Karpas-422 (cell line): ENCODE results near the gene HTR2B. TPM values are rescaled to one million over a fixed set of nuclear protein-coding genes. Genes with fewer than 3 reads are reported as not detected.

Experiments
- DNase-seq: peaks from one replicate; pipeline ENCODE4 v3.0.0-alpha.2; 2015
- H2AFZ ChIP-seq: fragments of 200-600 bp; sonication (generic); 2 replicates; pipeline ENCODE4 v1.6.1; 2014; ENCODE audit warnings: antibody characterized with exemption, low read length, mixed read lengths
- H3K27ac ChIP-seq: fragments of 200-600 bp; sonication (generic); 2 replicates; pipeline ENCODE4 v1.5.1; 2014; ENCODE audit warnings: mild to moderate bottlenecking, low read length, moderate library complexity
- H3K27me3 ChIP-seq: fragments of 200-600 bp; sonication (generic); 2 replicates; pipeline ENCODE4 v1.6.1; 2014; ENCODE audit warnings: low read length, mixed read lengths
- H3K36me3 ChIP-seq: fragments of 200-600 bp; sonication (generic); 2 replicates; pipeline ENCODE4 v1.6.1; 2014; ENCODE audit warnings: low read length, mixed read lengths; ENCODE audit not compliant: insufficient read depth
- H3K4me1 ChIP-seq: fragments of 200-600 bp; sonication (generic); 2 replicates; pipeline ENCODE4 v1.6.1; 2014; ENCODE audit warnings: mild to moderate bottlenecking, low read length, mixed read lengths
- H3K4me2 ChIP-seq: fragments of 200-600 bp; sonication (generic); 2 replicates; pipeline ENCODE4 v1.6.1; 2014; ENCODE audit warnings: low read length, low read depth, mild to moderate bottlenecking; ENCODE audit not compliant: poor library complexity, severe bottlenecking
- H3K4me3 ChIP-seq: fragments of 200-600 bp; sonication (generic); 2 replicates; pipeline ENCODE4 v1.5.1; 2014; ENCODE audit warnings: mild to moderate bottlenecking, antibody characterized with exemption, low read length, mixed read lengths
- H3K79me2 ChIP-seq: fragments of 200-600 bp; sonication (generic); 2 replicates; pipeline ENCODE4 v1.6.1; 2014; ENCODE audit warnings: mild to moderate bottlenecking, low read length, mixed read lengths
- H3K9ac ChIP-seq: fragments of 200-600 bp; sonication (generic); 2 replicates; pipeline ENCODE4 v1.6.0; 2014; ENCODE audit warnings: low read length
- H3K9me2 ChIP-seq: fragments of 200-600 bp; sonication (generic), shearing (Covaris generic); replicated peaks from 2 replicates; pipeline ENCODE4 v1.6.0; 2014; ENCODE audit warnings: mild to moderate bottlenecking, low read length, moderate library complexity; ENCODE audit not compliant: insufficient read depth
- H3K9me3 ChIP-seq: fragments of 300-700, 200-600 bp; sonication (generic); 2 replicates; pipeline ENCODE4 v1.6.1; 2014; ENCODE audit warnings: low read length, mixed read lengths
- H4K20me1 ChIP-seq: fragments of 200-600 bp; sonication (generic); 2 replicates; pipeline ENCODE4 v1.6.1; 2014; ENCODE audit warnings: mild to moderate bottlenecking, antibody characterized with exemption, low read length, low read depth; ENCODE audit not compliant: insufficient read depth
- total RNA-seq: library from RNA; depleted of rRNA; stranded (reverse); fragments of >200 nt; shearing (Covaris generic); gene quantifications from 2 replicates; pipeline ENCODE4 v1.2.3, GENCODE V29; 2014; ENCODE audit warnings: low replicate concordance

Gene HTR2B
- total RNA-seq, 1 experiment from 2014 or later: not detected

- Histone ChIP-seq H3K9me2 (no peaks in the 10 kb centered on the region), H3K4me3 (no peak overlapping the region), H3K27ac (no peak overlapping the region), H3K36me3 (no peaks in the 10 kb centered on the region), H2AFZ (no peak overlapping the region), H3K27me3 (no peaks in the 10 kb centered on the region), H3K9ac (no peak overlapping the region), H3K79me2 (peaks cover 73% of the 10 kb centered on the region), H3K4me2 (no peak overlapping the region), H3K9me3 (no peaks in the 10 kb centered on the region), H4K20me1 (no peaks in the 10 kb centered on the region), H3K4me1 (peaks cover 19% of the 10 kb centered on the region)
- no peak for DNase-seq
Observed at GRCh38 chr2:231129216-231129615, 4.4 kb upstream of the HTR2B start.

GRCh38 chr2:231128541-231128940 is 3.7 kb upstream of the HTR2B start:
- H3K9me3 ChIP-seq: no peaks in the 10 kb centered on the region
- peaks cover 23% of the 10 kb centered on the region for H3K4me1 ChIP-seq
- H3K36me3 ChIP-seq: no peaks in the 10 kb centered on the region
- H3K27me3 ChIP-seq: no peaks in the 10 kb centered on the region
- H3K4me3 ChIP-seq: no peak overlapping the region
- peaks cover 72% of the 10 kb centered on the region for H3K79me2 ChIP-seq
- DNase-seq: no peak
- H4K20me1 ChIP-seq: no peaks in the 10 kb centered on the region
- H3K9ac ChIP-seq: no peak overlapping the region
- no peaks in the 10 kb centered on the region for H3K9me2 ChIP-seq
- no peak overlapping the region for H2AFZ ChIP-seq
- H3K4me2 ChIP-seq: no peak overlapping the region
- no peak overlapping the region for H3K27ac ChIP-seq

GRCh38 chr2:231127936-231128335 is 3.1 kb upstream of the HTR2B start:
- Histone ChIP-seq H4K20me1 (no peaks in the 10 kb centered on the region), H3K9me2 (no peaks in the 10 kb centered on the region), H3K4me1 (peaks cover 24% of the 10 kb centered on the region), H3K4me3 (no peak overlapping the region), H3K9ac (no peak overlapping the region), H3K27me3 (no peaks in the 10 kb centered on the region), H2AFZ (no peak overlapping the region), H3K79me2 (peaks cover 67% of the 10 kb centered on the region), H3K36me3 (no peaks in the 10 kb centered on the region), H3K4me2 (no peak overlapping the region), H3K27ac (no peak overlapping the region), H3K9me3 (no peaks in the 10 kb centered on the region)
- DNase-seq: no peak

GRCh38 chr2:231127480-231127879 is 2.6 kb upstream of the HTR2B start:
- Histone ChIP-seq H3K4me2 (no peak overlapping the region), H3K36me3 (no peaks in the 10 kb centered on the region), H4K20me1 (no peaks in the 10 kb centered on the region), H3K4me3 (no peak overlapping the region), H3K4me1 (peaks cover 28% of the 10 kb centered on the region), H3K79me2 (peaks cover 66% of the 10 kb centered on the region), H3K27me3 (no peaks in the 10 kb centered on the region), H3K27ac (no peak overlapping the region), H3K9ac (no peak overlapping the region), H2AFZ (no peak overlapping the region), H3K9me2 (no peaks in the 10 kb centered on the region), H3K9me3 (no peaks in the 10 kb centered on the region)
- no peak for DNase-seq

- Histone ChIP-seq H3K9me3 (no peaks in the 10 kb centered on the region), H3K9ac (no peak overlapping the region), H3K27me3 (no peaks in the 10 kb centered on the region), H2AFZ (no peak overlapping the region), H3K79me2 (peaks cover 63% of the 10 kb centered on the region), H3K36me3 (no peaks in the 10 kb centered on the region), H3K27ac (no peak overlapping the region), H3K4me3 (no peak overlapping the region), H3K4me2 (no peak overlapping the region), H3K9me2 (no peaks in the 10 kb centered on the region), H3K4me1 (peaks cover 34% of the 10 kb centered on the region), H4K20me1 (no peaks in the 10 kb centered on the region)
- DNase-seq: no peak
Observed at GRCh38 chr2:231126123-231126522, 1.3 kb upstream of the HTR2B start.

- Histone ChIP-seq H3K9ac (no peak overlapping the region), H3K36me3 (no peaks in the 10 kb centered on the region), H3K4me2 (peak overlapping the region; percentile 43), H3K79me2 (peaks cover 63% of the 10 kb centered on the region), H3K9me2 (no peaks in the 10 kb centered on the region), H3K9me3 (no peaks in the 10 kb centered on the region), H3K4me1 (peaks cover 47% of the 10 kb centered on the region), H3K27ac (no peak overlapping the region), H4K20me1 (no peaks in the 10 kb centered on the region), H3K4me3 (no peak overlapping the region), H3K27me3 (no peaks in the 10 kb centered on the region), H2AFZ (no peak overlapping the region)
- no peak for DNase-seq
Observed at GRCh38 chr2:231123362-231123898, 1.4 kb downstream of the HTR2B start.

GRCh38 chr2:231118614-231118942 is 6.3 kb downstream of the HTR2B start:
- Histone ChIP-seq H2AFZ (no peak overlapping the region), H3K4me3 (no peak overlapping the region), H4K20me1 (no peaks in the 10 kb centered on the region), H3K27me3 (no peaks in the 10 kb centered on the region), H3K4me1 (peaks cover 71% of the 10 kb centered on the region), H3K4me2 (no peak overlapping the region), H3K27ac (no peak overlapping the region), H3K79me2 (peaks cover 58% of the 10 kb centered on the region), H3K36me3 (no peaks in the 10 kb centered on the region), H3K9ac (no peak overlapping the region), H3K9me2 (no peaks in the 10 kb centered on the region), H3K9me3 (no peaks in the 10 kb centered on the region)
- no peak for DNase-seq

GRCh38 chr2:231117922-231118613 is 6.8 kb downstream of the HTR2B start:
- Histone ChIP-seq H3K4me3 (no peak overlapping the region), H3K36me3 (no peaks in the 10 kb centered on the region), H3K9me3 (no peaks in the 10 kb centered on the region), H3K4me2 (no peak overlapping the region), H3K9me2 (no peaks in the 10 kb centered on the region), H3K27me3 (no peaks in the 10 kb centered on the region), H3K79me2 (peaks cover 60% of the 10 kb centered on the region), H2AFZ (no peak overlapping the region), H3K27ac (no peak overlapping the region), H3K9ac (no peak overlapping the region), H4K20me1 (no peaks in the 10 kb centered on the region), H3K4me1 (peaks cover 66% of the 10 kb centered on the region)
- DNase-seq: no peak
